Measurements from ENCODE around the gene TAF4. TPM values are rescaled to one million over a fixed set of nuclear protein-coding genes. Genes with fewer than 3 reads are reported as not detected.
A peak's percentile ranks its signal among the peaks of the same experiment; 100 is the strongest.

The TAF4 gene
- total and polyA plus RNA-seq, 3 experiments from 2014 or later: 1.4 to 21.0 (median 20.5) TPM

DNA sequence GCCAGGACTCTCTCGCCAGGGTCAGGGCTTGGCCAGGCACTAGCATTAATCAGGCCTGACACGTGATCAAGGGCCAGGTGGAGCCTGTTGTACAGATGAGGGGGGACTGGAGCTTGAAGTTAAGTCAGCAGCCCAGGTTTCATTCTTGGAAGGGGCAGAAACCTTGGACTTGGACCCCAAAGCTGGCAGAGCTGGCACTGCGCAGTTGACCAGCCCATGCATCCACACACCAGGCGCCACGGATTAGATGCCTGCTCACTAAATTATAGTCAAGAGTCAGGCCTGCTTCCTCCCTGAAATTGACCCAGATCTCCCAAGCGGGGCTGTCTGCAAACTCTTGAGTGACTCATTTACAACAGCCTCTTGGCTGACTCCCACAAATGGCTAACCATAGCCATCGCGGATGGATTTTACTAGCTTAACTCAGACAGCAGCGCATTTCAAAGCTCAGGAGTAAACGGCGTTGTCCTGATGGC, 4.1 kb upstream of the TAF4 start:
- H3K27me3 Mint-ChIP-seq: peaks cover 6 to 8% of the 10 kb centered on the region in 2 donors
- DNase-seq: no peak
- H3K27me3 ChIP-seq (ENCODE audit: insufficient read depth, low read length, poor library complexity, severe bottlenecking): no peaks in the 10 kb centered on the region
- no peaks in the 10 kb centered on the region for H3K36me3 ChIP-seq (ENCODE audit: insufficient read depth, low read length)
- H3K9me3 ChIP-seq (ENCODE audit: low read length): no peaks in the 10 kb centered on the region
- H3K4me1 Mint-ChIP-seq: peaks cover 17 to 18% (median 18%) of the 10 kb centered on the region in 3 donors
- H3K27ac Mint-ChIP-seq: no peak overlapping the region
- H3K4me3 Mint-ChIP-seq: peak overlapping the region in 1 of 7 donors; percentile 24
- H3K4me3 ChIP-seq (ENCODE audit: low read length): no peak overlapping the region
- ChIA-PET CTCF (no interaction called here), POLR2A (no interaction called here)
- peaks cover 20% of the 10 kb centered on the region for H3K4me1 ChIP-seq (ENCODE audit: insufficient read depth, low read length)
- H3K27ac ChIP-seq (ENCODE audit: low read depth, low read length): no peak overlapping the region
- peaks cover 0 to 17% (median 1%) of the 10 kb centered on the region in 3 donors for H3K36me3 Mint-ChIP-seq
- H3K9me3 Mint-ChIP-seq: peaks cover 9 to 18% (median 17%) of the 10 kb centered on the region in 5 donors

DNA sequence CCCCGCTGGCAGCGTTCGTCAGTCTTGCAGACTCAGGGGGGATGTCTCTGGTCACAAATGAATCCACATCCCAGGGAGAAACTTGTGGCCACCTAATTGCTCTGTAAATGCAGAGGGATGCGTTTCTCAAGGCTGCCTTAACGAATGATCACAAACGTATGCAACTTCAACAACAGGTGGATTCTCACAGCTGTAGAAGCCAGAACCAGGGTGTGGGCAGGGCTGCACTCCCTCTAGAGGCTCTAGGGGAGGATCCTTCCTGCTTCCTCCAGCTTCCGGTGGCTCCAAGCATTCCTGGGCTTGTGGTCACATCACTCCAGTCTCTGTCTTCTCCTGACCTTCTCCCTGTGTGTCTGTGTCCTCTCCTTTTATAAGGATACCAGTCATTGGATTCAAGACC, 3.3 kb upstream of the TAF4 start:
- ChIA-PET CTCF (no interaction called here), POLR2A (interaction anchor here (0.6 kb wide), 1 partner anchor 64 kb away, joined by 3 read pairs; no protein-coding TSS in a partner anchor)
- H3K27ac ChIP-seq (ENCODE audit: low read depth, low read length): no peak overlapping the region
- Mint-ChIP-seq H3K27me3 (peaks cover 6 to 8% of the 10 kb centered on the region in 2 donors), H3K4me1 (peaks cover 18 to 20% (median 19%) of the 10 kb centered on the region in 3 donors), H3K27ac (peak overlapping the region in 1 of 8 donors; percentile 60), H3K36me3 (peaks cover 0 to 12% (median 3%) of the 10 kb centered on the region in 3 donors), H3K4me3 (peak overlapping the region in 2 of 7 donors; percentile 56 to 79), H3K9me3 (peaks cover 9 to 14% (median 12%) of the 10 kb centered on the region in 5 donors)
- H3K4me3 ChIP-seq (ENCODE audit: low read length): no peak overlapping the region
- peaks cover 23% of the 10 kb centered on the region for H3K4me1 ChIP-seq (ENCODE audit: insufficient read depth, low read length)
- H3K9me3 ChIP-seq (ENCODE audit: low read length): no peaks in the 10 kb centered on the region
- no peak for DNase-seq
- H3K36me3 ChIP-seq (ENCODE audit: insufficient read depth, low read length): no peaks in the 10 kb centered on the region
- no peaks in the 10 kb centered on the region for H3K27me3 ChIP-seq (ENCODE audit: insufficient read depth, low read length, poor library complexity, severe bottlenecking)

DNA sequence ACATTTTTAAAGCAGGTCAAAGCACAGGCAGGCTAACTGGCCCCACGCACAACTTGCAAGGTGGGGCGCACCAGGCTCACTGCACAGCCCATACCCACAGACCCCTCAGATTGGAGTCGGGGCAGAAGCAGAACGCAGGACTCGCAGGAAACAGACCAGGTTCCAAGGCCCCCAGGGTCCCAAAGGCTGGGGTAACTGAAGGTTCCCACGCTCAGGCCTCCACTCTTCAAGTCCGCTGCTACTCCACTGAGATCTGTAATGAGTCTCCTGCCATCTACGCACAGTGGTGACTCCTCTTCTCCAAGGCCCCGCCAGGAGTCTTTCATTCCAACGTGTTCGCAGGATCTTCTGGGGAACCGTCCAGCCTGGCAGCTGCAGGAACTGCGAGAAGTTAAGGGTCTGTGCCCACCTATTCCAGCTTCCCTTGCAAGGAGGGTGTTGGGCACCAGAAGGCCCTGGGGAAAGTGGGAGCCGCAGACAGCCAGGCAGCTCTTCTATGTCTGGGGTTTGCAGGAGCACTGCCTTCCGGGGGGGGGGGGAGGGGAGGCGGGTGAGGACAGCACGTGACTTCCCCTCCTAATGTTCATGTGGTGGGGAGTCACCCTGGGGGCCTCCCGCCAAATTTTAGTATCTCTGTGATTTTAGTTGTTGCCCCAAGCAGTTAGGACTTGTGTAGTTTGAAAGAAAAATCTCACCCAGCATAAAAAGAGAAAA, 2.0 kb upstream of the TAF4 start:
- H3K27me3 ChIP-seq (ENCODE audit: insufficient read depth, low read length, poor library complexity, severe bottlenecking): no peaks in the 10 kb centered on the region
- Mint-ChIP-seq H3K27me3 (peaks cover 3 to 6% of the 10 kb centered on the region in 2 donors), H3K36me3 (peaks cover 0 to 10% (median 1%) of the 10 kb centered on the region in 3 donors), H3K27ac (peak overlapping the region in 7 of 8 donors; percentile 56 to 98 (median 91)), H3K4me1 (peaks cover 23 to 33% (median 30%) of the 10 kb centered on the region in 3 donors), H3K4me3 (peak overlapping the region; percentile 62 to 90 (median 88)), H3K9me3 (peaks cover 0 to 2% (median 0%) of the 10 kb centered on the region in 5 donors)
- H3K4me3 ChIP-seq (ENCODE audit: low read length): peak overlapping the region; percentile 84
- POLR2A ChIA-PET: interaction anchor here (0.6 to 4.0 kb wide), 4 partner anchors 54 to 79 kb away, joined by 4 to 61 read pairs (median 14); partner anchors contain the start of genes LSM14B, PSMA7 and SS18L1
- H3K36me3 ChIP-seq (ENCODE audit: insufficient read depth, low read length): no peaks in the 10 kb centered on the region
- peak in 1 of 5 donors; percentile 27 for DNase-seq
- CTCF ChIA-PET: interaction anchor here (2.1 to 2.6 kb wide), 2 partner anchors 54 to 59 kb away, joined by 5 to 9 read pairs; partner anchors contain the start of gene LSM14B
- H3K4me1 ChIP-seq (ENCODE audit: insufficient read depth, low read length): peaks cover 36% of the 10 kb centered on the region
- no peak overlapping the region for H3K27ac ChIP-seq (ENCODE audit: low read depth, low read length)
- H3K9me3 ChIP-seq (ENCODE audit: low read length): no peaks in the 10 kb centered on the region

DNA sequence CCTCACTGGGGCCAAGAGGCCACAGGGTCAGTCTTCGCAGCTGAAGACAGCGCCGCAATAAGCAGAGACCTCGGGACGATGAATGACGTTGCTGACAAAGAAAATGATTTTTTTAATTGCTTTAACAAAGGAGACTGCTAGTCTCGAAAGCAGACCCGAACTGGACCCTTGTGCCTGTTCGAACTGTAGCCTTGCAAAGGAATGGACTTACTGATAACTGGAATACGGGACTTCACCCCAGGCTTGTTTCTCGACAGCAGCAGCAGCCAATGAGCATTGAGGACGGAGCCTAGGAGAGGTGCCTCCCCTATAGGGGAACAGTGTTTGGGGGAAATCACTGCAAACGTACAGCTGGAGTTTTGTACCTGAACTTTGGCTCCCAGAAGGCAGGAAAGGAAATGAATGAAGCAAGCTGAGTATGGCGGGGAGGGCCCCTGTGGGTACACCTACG, 1.3 kb upstream of the TAF4 start:
- peak overlapping the region; percentile 84 for H3K4me3 ChIP-seq (ENCODE audit: low read length)
- peak in 2 of 5 donors; percentile 3 to 38 for DNase-seq
- H3K27ac ChIP-seq (ENCODE audit: low read depth, low read length): peak overlapping the region; percentile 67
- H3K9me3 ChIP-seq (ENCODE audit: low read length): no peaks in the 10 kb centered on the region
- CTCF ChIA-PET: interaction anchor here (0.9 to 2.6 kb wide), 6 partner anchors 46 to 71 kb away, joined by 3 to 9 read pairs (median 3); partner anchors contain the start of gene LSM14B
- H3K9me3 Mint-ChIP-seq: no peaks in the 10 kb centered on the region
- peak overlapping the region; percentile 84 to 98 (median 90) for H3K27ac Mint-ChIP-seq
- no peaks in the 10 kb centered on the region for H3K36me3 ChIP-seq (ENCODE audit: insufficient read depth, low read length)
- H3K27me3 ChIP-seq (ENCODE audit: insufficient read depth, low read length, poor library complexity, severe bottlenecking): no peaks in the 10 kb centered on the region
- H3K4me1 Mint-ChIP-seq: peaks cover 30 to 40% (median 36%) of the 10 kb centered on the region in 3 donors
- H3K36me3 Mint-ChIP-seq: peaks cover 0 to 13% (median 0%) of the 10 kb centered on the region in 3 donors
- H3K4me3 Mint-ChIP-seq: peak overlapping the region; percentile 86 to 90 (median 88)
- POLR2A ChIA-PET: interaction anchor here (0.6 to 4.0 kb wide), 9 partner anchors 51 to 115 kb away, joined by 3 to 61 read pairs (median 7); partner anchors contain the start of genes LSM14B, MTG2, PSMA7 and SS18L1
- peaks cover 3 to 6% of the 10 kb centered on the region in 2 donors for H3K27me3 Mint-ChIP-seq
- H3K4me1 ChIP-seq (ENCODE audit: insufficient read depth, low read length): peaks cover 43% of the 10 kb centered on the region

DNA sequence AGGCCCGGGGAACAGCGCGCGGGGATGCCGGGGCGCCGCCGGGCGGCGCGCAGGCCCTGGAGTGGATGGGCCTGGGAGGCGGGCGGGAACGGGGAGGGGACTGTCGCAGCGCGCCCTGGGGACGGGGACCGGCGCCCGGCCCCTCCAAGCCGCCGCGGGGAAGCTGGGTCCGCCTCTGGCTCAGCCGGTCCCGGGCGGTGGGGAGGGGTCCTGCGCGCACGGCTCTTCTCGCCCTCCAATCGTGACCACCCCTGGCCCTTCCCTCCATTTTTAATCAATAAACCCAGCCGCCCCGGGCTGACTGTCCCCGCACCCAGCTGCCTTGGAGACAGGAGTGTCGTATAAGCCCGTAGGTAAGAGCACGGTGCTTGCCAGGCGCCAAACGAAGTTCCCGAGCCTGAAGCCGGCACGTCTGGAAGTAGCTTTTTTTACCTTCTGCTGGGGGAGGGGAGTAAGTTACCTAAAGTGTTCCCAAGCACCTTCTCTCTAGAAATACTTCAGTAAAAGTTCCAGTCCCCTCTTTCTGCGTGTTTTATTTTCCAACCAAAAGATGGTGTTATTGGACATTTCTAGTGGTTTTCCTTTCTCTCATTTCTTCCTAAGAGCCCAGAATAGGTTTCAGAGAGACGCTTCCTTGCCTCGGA, 780 bp upstream of the TAF4 start:
- H3K4me3 Mint-ChIP-seq: peak overlapping the region; percentile 86 to 90 (median 88)
- Histone ChIP-seq H3K4me3 (ENCODE audit: low read length) (peak overlapping the region; percentile 84), H3K4me1 (ENCODE audit: insufficient read depth, low read length) (peaks cover 45% of the 10 kb centered on the region), H3K27ac (ENCODE audit: low read depth, low read length) (peak overlapping the region; percentile 67), H3K36me3 (ENCODE audit: insufficient read depth, low read length) (no peaks in the 10 kb centered on the region), H3K9me3 (ENCODE audit: low read length) (no peaks in the 10 kb centered on the region), H3K27me3 (ENCODE audit: insufficient read depth, low read length, poor library complexity, severe bottlenecking) (no peaks in the 10 kb centered on the region)
- peaks cover 0 to 15% (median 0%) of the 10 kb centered on the region in 3 donors for H3K36me3 Mint-ChIP-seq
- H3K27ac Mint-ChIP-seq: peak overlapping the region; percentile 84 to 98 (median 90)
- ChIA-PET CTCF (interaction anchor here (0.9 to 2.6 kb wide), 7 partner anchors 40 to 71 kb away, joined by 3 to 9 read pairs (median 3); partner anchors contain the start of gene LSM14B), POLR2A (interaction anchor here (0.6 to 4.0 kb wide), 9 partner anchors 51 to 1569 kb away, joined by 3 to 61 read pairs (median 5); partner anchors contain the start of genes LSM14B, MTG2, PSMA7 and SS18L1)
- peaks cover 3 to 6% of the 10 kb centered on the region in 2 donors for H3K27me3 Mint-ChIP-seq
- peak in 2 of 5 donors; percentile 24 to 61 for DNase-seq
- H3K9me3 Mint-ChIP-seq: no peaks in the 10 kb centered on the region
- peaks cover 36 to 45% (median 42%) of the 10 kb centered on the region in 3 donors for H3K4me1 Mint-ChIP-seq

DNA sequence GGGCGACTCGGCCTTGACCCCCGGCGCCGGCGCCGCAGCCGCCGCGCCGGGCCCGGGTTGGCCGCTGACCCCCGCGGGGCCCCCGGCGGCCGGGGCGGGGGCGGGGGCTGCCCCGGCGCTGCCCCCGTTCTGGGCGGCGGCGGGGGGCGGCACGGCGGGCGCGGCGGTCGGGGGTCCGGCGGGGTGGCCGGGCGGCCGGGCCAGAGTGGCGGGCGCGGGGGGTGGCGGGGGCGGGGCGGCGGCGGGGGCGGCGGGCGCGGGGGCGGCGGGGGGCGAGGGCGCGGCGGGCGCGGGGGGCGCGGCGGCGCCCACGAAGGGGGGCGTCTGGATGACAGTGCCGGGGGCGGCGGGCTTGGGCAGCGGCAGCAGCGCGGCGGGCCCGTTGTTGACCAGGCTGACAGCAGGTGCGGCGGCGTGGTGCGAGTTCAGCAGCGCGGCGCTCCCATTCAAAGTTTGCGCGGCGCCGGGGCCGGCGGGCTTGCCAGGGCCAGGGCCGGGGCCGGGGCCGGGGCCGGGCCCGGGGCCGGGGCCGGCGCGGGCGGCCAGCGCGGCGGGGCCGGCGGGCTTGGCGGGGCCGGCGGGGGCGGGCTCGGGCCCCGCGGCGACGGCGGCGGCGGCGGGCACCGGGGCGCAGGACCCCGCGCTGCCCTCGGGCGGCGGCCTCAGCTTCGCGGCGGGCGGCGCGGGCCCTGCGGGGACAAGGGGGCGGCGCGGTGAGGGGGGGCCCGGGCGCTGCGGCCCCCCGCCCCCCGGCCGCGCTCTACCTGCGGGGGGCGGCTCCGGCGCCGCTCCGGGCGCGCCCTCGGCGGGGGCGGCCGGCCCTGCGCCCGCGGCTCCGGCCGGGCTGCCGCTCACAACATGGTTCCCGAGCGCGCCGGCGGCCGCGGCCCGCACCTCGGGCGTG, 659 bp downstream of the TAF4 start:
- CTCF ChIA-PET: interaction anchor here (2.6 kb wide), 1 partner anchor 57 kb away, joined by 9 read pairs; the partner anchor contains the start of gene LSM14B
- no peak overlapping the region for H3K4me3 ChIP-seq (ENCODE audit: low read length)
- no peak for DNase-seq

More for the DNA sequence above, 659 bp downstream of the TAF4 start:
- peak overlapping the region in 3 of 7 donors; percentile 76 to 86 (median 80) for H3K4me3 Mint-ChIP-seq
- peaks cover 49 to 59% (median 50%) of the 10 kb centered on the region in 3 donors for H3K4me1 Mint-ChIP-seq
- no peaks in the 10 kb centered on the region for H3K27me3 ChIP-seq (ENCODE audit: insufficient read depth, low read length, poor library complexity, severe bottlenecking)
- no peaks in the 10 kb centered on the region for H3K9me3 Mint-ChIP-seq
- H3K27ac Mint-ChIP-seq: peak overlapping the region in 1 of 8 donors; percentile 52
- H3K36me3 Mint-ChIP-seq: peaks cover 0 to 15% (median 0%) of the 10 kb centered on the region in 3 donors
- H3K9me3 ChIP-seq (ENCODE audit: low read length): no peaks in the 10 kb centered on the region
- H3K27me3 Mint-ChIP-seq: peaks cover 0 to 6% of the 10 kb centered on the region in 2 donors
- POLR2A ChIA-PET: interaction anchor here (0.6 to 4.0 kb wide), 6 partner anchors 57 to 117 kb away, joined by 3 to 61 read pairs (median 7); partner anchors contain the start of genes LSM14B, MTG2, PSMA7 and SS18L1
- no peak overlapping the region for H3K27ac ChIP-seq (ENCODE audit: low read depth, low read length)
- no peaks in the 10 kb centered on the region for H3K36me3 ChIP-seq (ENCODE audit: insufficient read depth, low read length)
- H3K4me1 ChIP-seq (ENCODE audit: insufficient read depth, low read length): peaks cover 45% of the 10 kb centered on the region

Measured in CD8-positive, alpha-beta memory T cell (primary cell).